WTC11 (cell line): ENCODE measurements around the gene NCBP3. TPM values are rescaled to one million over a fixed set of nuclear protein-coding genes. Genes with fewer than 3 reads are reported as not detected.
"Not testable (repeated sequence)": the region's sequence is repeated elsewhere in the genome, so short reads cannot be mapped to it uniquely, and the experiment has no call there.

Source experiments
- ATAC-seq: fragments of 200-7000 bp; cut with Tn5 transposase; 2 replicates; pipeline ENCODE4 v1.10.0; 2021; ENCODE audit warnings: mild to moderate bottlenecking, moderate library complexity
- CTCF ChIA-PET: fragments of 300-600 bp; sonication (Branson Sonifier 250); formaldehyde crosslinking; loops from one replicate; lab custom pipeline; 2021; ENCODE audit warnings: antibody characterized with exemption; lab: Charles Lee
- POLR2A ChIA-PET: fragments of 350-600 bp; sonication (Branson Sonifier 250); formaldehyde crosslinking; loops from one replicate; lab custom pipeline; 2021; ENCODE audit warnings: antibody characterized with exemption; lab: Charles Lee
- DNase-seq: peaks from one replicate; pipeline ENCODE4 v3.0.0; 2021; ENCODE audit warnings: low spot score
- H3K27ac Mint-ChIP-seq: 2 replicates; pipeline ENCODE4 v1.8.0; 2021; ENCODE audit warnings: mixed read lengths
- H3K27me3 Mint-ChIP-seq: 2 replicates; pipeline ENCODE4 v1.8.0; 2021; ENCODE audit warnings: low read depth, mild to moderate bottlenecking, moderate library complexity, mixed read lengths
- H3K36me3 Mint-ChIP-seq: 2 replicates; pipeline ENCODE4 v1.8.0; 2021; ENCODE audit warnings: mixed read lengths
- H3K4me1 Mint-ChIP-seq: 2 replicates; pipeline ENCODE4 v1.8.0; 2022; ENCODE audit warnings: mixed read lengths
- H3K4me3 Mint-ChIP-seq: 2 replicates; pipeline ENCODE4 v1.8.0; 2021; ENCODE audit warnings: mild to moderate bottlenecking, moderate library complexity, mixed read lengths
- H3K9me3 Mint-ChIP-seq: 2 replicates; pipeline ENCODE4 v1.8.0; 2021; ENCODE audit warnings: mixed read lengths
- ATF2 ChIP-seq: sonication (generic); formaldehyde crosslinking; IDR thresholded peaks from 2 replicates; pipeline ENCODE4 v1.8.1; 2022; ENCODE audit warnings: low read depth, missing genetic modification reagents, borderline replicate concordance
- CDX4 ChIP-seq: fragments of 250-450 bp; sonication (Bioruptor Pico); IDR thresholded peaks from 2 replicates; pipeline ENCODE4 v1.9.0; 2021; ENCODE audit warnings: moderate library complexity, mild to moderate bottlenecking, inconsistent platforms, borderline replicate concordance
- ELF4 ChIP-seq: sonication (generic); formaldehyde crosslinking; IDR thresholded peaks from 2 replicates; pipeline ENCODE4 v1.8.1; 2022; ENCODE audit warnings: low read depth, mild to moderate bottlenecking, moderate library complexity, missing genetic modification reagents
- FOXK1 ChIP-seq: sonication (generic); formaldehyde crosslinking; IDR thresholded peaks from 2 replicates; pipeline ENCODE4 v1.8.0; 2022; ENCODE audit warnings: mild to moderate bottlenecking, moderate library complexity, missing genetic modification reagents
- GABPB1 ChIP-seq: sonication (generic); formaldehyde crosslinking; IDR thresholded peaks from 2 replicates; pipeline ENCODE4 v1.8.1; 2023; ENCODE audit warnings: mild to moderate bottlenecking, missing genetic modification reagents
- HMGA2 ChIP-seq: fragments of 250-450 bp; sonication (Bioruptor Pico); IDR thresholded peaks from 2 replicates; pipeline ENCODE4 v1.4.0; 2021; ENCODE audit warnings: mild to moderate bottlenecking, moderate library complexity
- MAX ChIP-seq: sonication (generic); formaldehyde crosslinking; IDR thresholded peaks from 2 replicates; pipeline ENCODE4 v1.8.0; 2022; ENCODE audit warnings: mild to moderate bottlenecking, missing genetic modification reagents
- MLX ChIP-seq: sonication (generic); formaldehyde crosslinking; IDR thresholded peaks from 2 replicates; pipeline ENCODE4 v1.8.1; 2023; ENCODE audit warnings: mild to moderate bottlenecking, missing genetic modification reagents, moderate library complexity
- MYBL2 ChIP-seq: sonication (generic); formaldehyde crosslinking; IDR thresholded peaks from 2 replicates; pipeline ENCODE4 v1.8.1; 2023; ENCODE audit warnings: mild to moderate bottlenecking, moderate library complexity, missing genetic modification reagents
- RORB ChIP-seq: fragments of 250-450 bp; sonication (Bioruptor Pico); IDR thresholded peaks from 2 replicates; pipeline ENCODE4 v1.9.0; 2021; ENCODE audit warnings: mild to moderate bottlenecking
- SOX15 ChIP-seq: fragments of 250-450 bp; sonication (Bioruptor Pico); IDR thresholded peaks from 2 replicates; pipeline ENCODE4 v1.9.0; 2021; ENCODE audit warnings: mild to moderate bottlenecking
- TCF7 ChIP-seq: sonication (generic); formaldehyde crosslinking; IDR thresholded peaks from 2 replicates; pipeline ENCODE4 v1.8.0; 2022; ENCODE audit warnings: mild to moderate bottlenecking, low read depth, missing genetic modification reagents, moderate library complexity
- ZNF121 ChIP-seq: sonication (generic); formaldehyde crosslinking; IDR thresholded peaks from 2 replicates; pipeline ENCODE4 v1.8.0; 2023; ENCODE audit warnings: missing genetic modification reagents
- ZNF671 ChIP-seq: fragments of 250-450 bp; sonication (Bioruptor Pico); IDR thresholded peaks from 2 replicates; pipeline ENCODE4 v1.8.0; 2021; ENCODE audit warnings: mild to moderate bottlenecking
- total RNA-seq: library from RNA; stranded (reverse); gene quantifications from 3 replicates; pipeline ENCODE4 v1.2.3, GENCODE V29; 2021

Gene NCBP3
- total RNA-seq, 1 experiment from 2014 or later = 48.7 TPM

- H3K36me3 Mint-ChIP-seq = no peaks in the 10 kb centered on the region
- POLR2A ChIA-PET = no interaction called here
- CTCF ChIA-PET = interaction anchor here (0.5 to 3.8 kb wide), 5 partner anchors 9 to 113 kb away, joined by 3 to 36 read pairs (median 4); no protein-coding TSS in a partner anchor
- DNase-seq (no peak), ATAC-seq (no peak)
- H3K4me3 Mint-ChIP-seq = no peak overlapping the region
- H3K4me1 Mint-ChIP-seq = 0 out of 2 replicates have a peak, but pooled peaks cover 7% of the 10 kb centered on the region
- H3K9me3 Mint-ChIP-seq = no peaks in the 10 kb centered on the region
- no peak for TF ChIP-seq FOXK1
- TF ChIP-seq ATF2 (CRISPR knock-in tag) = no peak
- TF ChIP-seq MAX (CRISPR knock-in tag) = no peak
- no peak for TF ChIP-seq TCF7 (CRISPR knock-in tag)
- TF ChIP-seq GABPB1 = no peak; the same call in 1 of the 2 replicates
- no peak for TF ChIP-seq HMGA2 (CRISPR knock-in tag)
- TF ChIP-seq SOX15 (CRISPR knock-in tag) = no peak
- no peak for TF ChIP-seq ELF4 (CRISPR knock-in tag)
- no peaks in the 10 kb centered on the region for H3K27me3 Mint-ChIP-seq
- peak overlapping the region; percentile 84 for H3K27ac Mint-ChIP-seq
Measured at GRCh38 chr17:3795390-3796102, 50.5 kb downstream of the NCBP3 start.

- H3K27me3 Mint-ChIP-seq = no peaks in the 10 kb centered on the region
- TF ChIP-seq ZNF121 (CRISPR knock-in tag) (no peak), MYBL2 (no peak), ZNF671 (no peak), RORB (CRISPR knock-in tag) (no peak), CDX4 (CRISPR knock-in tag) (no peak), MLX (CRISPR knock-in tag) (no peak)
- ATAC-seq = peak; percentile 58
- peak overlapping the region; percentile 84 for H3K27ac Mint-ChIP-seq
- no peak for DNase-seq
- H3K4me1 Mint-ChIP-seq = 0 out of 2 replicates have a peak, but pooled peaks cover 7% of the 10 kb centered on the region
- ChIA-PET CTCF (interaction anchor here (1.3 to 3.8 kb wide), 3 partner anchors 9 to 56 kb away, joined by 3 to 36 read pairs (median 4); no protein-coding TSS in a partner anchor), POLR2A (no interaction called here)
- no peaks in the 10 kb centered on the region for H3K36me3 Mint-ChIP-seq
- H3K9me3 Mint-ChIP-seq = no peaks in the 10 kb centered on the region
- H3K4me3 Mint-ChIP-seq = no peak overlapping the region
Measured at GRCh38 chr17:3794557-3795389, 51.3 kb downstream of the NCBP3 start.

GRCh38 chr17:3794152-3794551 lies 51.9 kb downstream of the NCBP3 start:
- H3K27ac Mint-ChIP-seq, ATAC-seq, H3K4me3 Mint-ChIP-seq, H3K9me3 Mint-ChIP-seq, H3K36me3 Mint-ChIP-seq, DNase-seq, H3K27me3 Mint-ChIP-seq, H3K4me1 Mint-ChIP-seq, POLR2A ChIA-PET: not testable (repeated sequence)
- 0 out of 2 replicates have a peak, but pooled peaks have one; percentile 21 for TF ChIP-seq ZNF121 (CRISPR knock-in tag)
- CTCF ChIA-PET = interaction anchor here (0.7 kb wide), 1 partner anchor 23 kb away, joined by 6 read pairs; no protein-coding TSS in a partner anchor

- H3K36me3 Mint-ChIP-seq, H3K4me1 Mint-ChIP-seq, H3K9me3 Mint-ChIP-seq, H3K4me3 Mint-ChIP-seq, DNase-seq, H3K27ac Mint-ChIP-seq, H3K27me3 Mint-ChIP-seq, ATAC-seq: not testable (repeated sequence)
- ChIA-PET CTCF (interaction anchor here (2.7 kb wide), 1 partner anchor 55 kb away, joined by 12 read pairs; no protein-coding TSS in a partner anchor), POLR2A (interaction anchor here (0.6 kb wide), 1 partner anchor 26 kb away, joined by 3 read pairs; no protein-coding TSS in a partner anchor)
Measured at GRCh38 chr17:3793258-3793657, 52.8 kb downstream of the NCBP3 start.
